Left forelimb (tissue), 1 donor: ENCODE data around the gene LRRC51.
"Not testable (repeated sequence)": the region's sequence is repeated elsewhere in the genome, so short reads cannot be mapped to it uniquely, and the experiment has no call there.

Source experiments
- DNase-seq: peaks from one replicate; pipeline ENCODE4 v3.0.0-alpha.2; 2018; ENCODE audit warnings: low spot score

The LRRC51 gene

GRCh38 chr11:72140661-72141060 lies 60.0 kb downstream of the LRRC51 start:
- DNase-seq, result no peak

GRCh38 chr11:72141066-72141465 lies 60.4 kb downstream of the LRRC51 start:
- no peak for DNase-seq

GRCh38 chr11:72142086-72142485 lies 61.4 kb downstream of the LRRC51 start:
- DNase-seq, result not testable (repeated sequence)

GRCh38 chr11:72142543-72142942 lies 61.9 kb downstream of the LRRC51 start:
- not testable (repeated sequence) for DNase-seq

GRCh38 chr11:72144807-72145565 lies 64.3 kb downstream of the LRRC51 start:
- DNase-seq, result no peak
